SH-SY5Y (cell line): ENCODE measurements around the gene CRPPA.

Source experiments
- GATA2 ChIP-seq: IDR thresholded peaks from 2 replicates; pipeline ENCODE4 v1.6.1; 2011; ENCODE audit warnings: mild to moderate bottlenecking, low read depth, low read length
- GATA3 ChIP-seq: IDR thresholded peaks from 2 replicates; pipeline ENCODE4 v1.6.1; 2011; ENCODE audit warnings: low read depth, mild to moderate bottlenecking, low read length, moderate library complexity

- TF ChIP-seq GATA3 = no peak
- TF ChIP-seq GATA2 = no peak
Measured at GRCh38 chr7:16455591-16455990, 34.3 kb upstream of the CRPPA start.
